ENCODE results near the gene CHD3.
"Not testable (repeated sequence)": the region's sequence is repeated elsewhere in the genome, so short reads cannot be mapped to it uniquely, and the experiment has no call there.

DNA sequence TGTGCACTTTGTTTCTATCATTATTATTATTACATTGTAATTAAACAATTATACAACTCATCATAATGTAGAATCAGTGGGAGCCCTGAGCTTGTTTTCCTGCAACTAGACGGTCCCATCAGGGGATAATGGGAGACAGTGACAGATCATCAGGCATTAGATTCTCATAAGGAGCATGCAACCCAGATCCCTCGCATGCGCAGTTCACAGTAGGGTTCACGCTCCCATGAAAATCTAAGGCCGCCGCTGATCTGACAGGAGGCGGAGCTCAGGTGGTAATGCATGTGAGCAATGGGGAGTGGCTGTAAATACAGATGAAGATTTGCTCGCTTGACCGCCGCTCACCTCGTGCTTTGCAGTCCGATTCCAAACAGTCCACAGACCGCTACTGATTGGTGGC lies 64.7 kb downstream of the CHD3 start:
- TF ChIP-seq POLR2A (IDR thresholded peaks at IDR 0.05; ENCODE audit: low read length); GATA1 (IDR thresholded peaks at IDR 0.05; ENCODE audit: low read depth, low read length): not testable (repeated sequence)
